Measurements from ENCODE around the gene NFS1.
A peak's percentile ranks its signal among the peaks of the same experiment; 100 is the strongest.
"Not testable (repeated sequence)": the region's sequence is repeated elsewhere in the genome, so short reads cannot be mapped to it uniquely, and the experiment has no call there.

Gene NFS1

DNA sequence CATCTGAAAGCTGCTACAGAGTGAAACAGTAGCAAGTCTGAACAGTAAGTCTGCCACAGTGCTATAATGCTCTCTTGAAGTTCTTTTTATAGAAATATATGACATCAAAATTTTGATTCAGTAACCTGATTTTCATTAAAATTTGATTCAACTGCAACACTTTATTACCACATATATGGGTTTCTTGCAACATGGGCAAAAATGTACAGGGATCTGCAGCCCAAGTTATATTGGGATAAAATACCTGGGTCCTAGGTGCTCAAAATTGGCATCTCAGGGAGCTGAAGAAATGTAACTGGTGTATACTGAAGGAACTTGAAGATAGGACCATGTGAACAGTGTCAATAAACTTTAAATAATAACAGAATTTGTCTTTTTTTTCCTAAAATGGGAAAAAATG lies 10.9 kb upstream of the NFS1 start:
- H3K27ac ChIP-seq, result no peak overlapping the region
- TF ChIP-seq, protein P1, sequence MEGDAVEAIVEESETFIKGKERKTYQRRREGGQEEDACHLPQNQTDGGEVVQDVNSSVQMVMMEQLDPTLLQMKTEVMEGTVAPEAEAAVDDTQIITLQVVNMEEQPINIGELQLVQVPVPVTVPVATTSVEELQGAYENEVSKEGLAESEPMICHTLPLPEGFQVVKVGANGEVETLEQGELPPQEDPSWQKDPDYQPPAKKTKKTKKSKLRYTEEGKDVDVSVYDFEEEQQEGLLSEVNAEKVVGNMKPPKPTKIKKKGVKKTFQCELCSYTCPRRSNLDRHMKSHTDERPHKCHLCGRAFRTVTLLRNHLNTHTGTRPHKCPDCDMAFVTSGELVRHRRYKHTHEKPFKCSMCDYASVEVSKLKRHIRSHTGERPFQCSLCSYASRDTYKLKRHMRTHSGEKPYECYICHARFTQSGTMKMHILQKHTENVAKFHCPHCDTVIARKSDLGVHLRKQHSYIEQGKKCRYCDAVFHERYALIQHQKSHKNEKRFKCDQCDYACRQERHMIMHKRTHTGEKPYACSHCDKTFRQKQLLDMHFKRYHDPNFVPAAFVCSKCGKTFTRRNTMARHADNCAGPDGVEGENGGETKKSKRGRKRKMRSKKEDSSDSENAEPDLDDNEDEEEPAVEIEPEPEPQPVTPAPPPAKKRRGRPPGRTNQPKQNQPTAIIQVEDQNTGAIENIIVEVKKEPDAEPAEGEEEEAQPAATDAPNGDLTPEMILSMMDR (conservative IDR thresholded peaks at IDR 0.05), result no peak

DNA sequence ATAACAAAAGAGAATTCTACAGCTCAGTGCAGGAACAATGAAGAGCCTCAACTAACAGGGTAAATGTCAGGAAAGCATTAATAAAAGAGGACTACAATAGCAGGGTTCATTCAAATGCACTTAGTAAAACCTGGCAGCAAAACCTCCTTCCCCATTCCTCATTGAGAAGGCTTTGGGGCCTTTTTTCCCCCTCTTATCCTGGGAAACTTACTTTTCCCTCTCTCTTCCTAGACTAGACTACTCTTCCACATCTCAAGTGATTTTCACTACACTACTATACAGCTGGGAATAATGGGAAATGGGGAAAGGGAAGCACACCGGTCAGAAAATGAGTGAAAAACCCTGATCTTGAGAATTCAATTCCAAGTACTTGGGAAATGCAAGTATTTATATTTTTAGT lies 10.1 kb upstream of the NFS1 start:
- H3K27ac ChIP-seq, result no peak overlapping the region
- TF ChIP-seq, protein P1 (conservative IDR thresholded peaks at IDR 0.05), result no peak

DNA sequence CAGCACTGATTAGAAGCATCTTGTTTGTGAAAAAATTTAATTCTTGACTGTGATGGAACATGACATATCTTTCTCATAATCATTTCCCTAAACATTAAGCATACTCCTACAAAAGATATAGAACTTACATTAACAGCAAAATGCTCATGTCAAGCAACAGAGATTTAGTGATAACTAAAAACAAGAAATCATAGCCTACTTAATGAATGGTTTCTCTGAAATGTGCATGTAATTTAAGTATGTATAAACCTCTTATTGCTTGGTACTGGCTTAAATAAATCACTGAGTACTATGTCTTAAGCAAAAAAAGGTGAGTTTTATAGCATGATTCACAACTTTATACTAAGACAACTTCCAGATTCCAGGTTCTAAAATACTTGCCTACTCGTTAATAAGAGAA lies 9.3 kb upstream of the NFS1 start:
- TF ChIP-seq, protein P1 (conservative IDR thresholded peaks at IDR 0.05), result no peak
- no peak overlapping the region for H3K27ac ChIP-seq

DNA sequence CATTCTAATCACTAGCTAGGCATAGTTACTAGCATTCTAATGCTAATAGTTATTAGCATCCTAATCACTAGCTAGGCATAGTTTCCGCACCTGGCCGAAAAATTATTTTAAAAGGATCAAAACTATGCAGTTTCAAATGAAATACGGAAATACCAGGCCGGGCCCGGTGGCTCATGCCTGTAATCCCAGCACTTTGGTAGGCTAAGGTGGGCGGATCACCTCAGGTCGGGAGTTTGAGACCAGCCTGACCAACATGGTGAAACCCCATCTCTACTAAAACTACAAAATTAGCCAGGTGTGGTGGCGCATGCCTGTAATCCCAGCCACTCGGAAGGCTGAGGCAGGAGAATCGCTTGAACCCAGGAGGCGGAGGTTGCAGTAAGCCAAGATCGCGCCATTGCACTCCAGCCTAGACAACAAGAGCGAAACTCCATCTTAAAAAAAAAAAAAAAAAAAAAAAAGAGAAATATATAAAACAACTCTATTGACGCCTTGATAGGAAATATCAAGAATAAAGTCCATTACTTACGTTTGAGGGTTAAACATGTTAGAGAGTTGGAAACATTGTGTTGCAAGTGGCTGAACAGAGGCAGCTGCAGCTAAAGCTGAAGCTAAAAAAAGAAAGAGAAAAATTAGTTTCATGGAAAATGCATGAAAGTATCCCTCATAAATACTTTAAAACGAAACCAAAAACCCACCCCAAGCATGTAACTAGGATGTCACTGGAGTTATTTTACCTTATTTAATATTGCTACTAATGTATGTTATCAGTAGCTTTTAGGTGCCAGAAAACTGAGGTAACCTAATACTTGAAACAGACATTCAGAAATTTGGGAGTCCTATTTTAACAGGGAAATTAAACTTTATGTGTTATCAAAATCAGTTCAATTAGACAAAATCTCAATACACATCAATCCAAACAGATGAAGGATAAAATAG lies 7.7 kb upstream of the NFS1 start:
- not testable (repeated sequence) for H3K27ac ChIP-seq

DNA sequence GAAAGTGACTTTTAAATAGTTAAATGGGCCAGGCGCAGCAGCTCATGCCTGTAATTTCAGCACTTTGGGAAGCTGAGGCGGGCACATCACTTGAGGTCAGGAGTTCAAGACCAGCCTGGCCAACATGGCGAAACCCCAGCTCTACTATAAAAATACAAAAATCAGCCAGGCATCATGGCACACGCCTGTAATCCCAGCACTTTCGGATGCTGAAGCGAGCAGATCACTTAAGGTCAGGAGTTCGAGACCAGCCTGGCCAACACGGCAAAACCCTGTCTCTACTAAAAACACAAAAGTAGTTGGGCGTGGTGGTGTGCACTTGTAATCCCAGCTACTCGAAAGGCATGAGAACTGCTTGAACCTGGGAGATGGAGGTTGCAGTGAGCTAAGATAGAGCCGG lies 6.7 kb upstream of the NFS1 start:
- H3K27ac ChIP-seq, result not testable (repeated sequence)

DNA sequence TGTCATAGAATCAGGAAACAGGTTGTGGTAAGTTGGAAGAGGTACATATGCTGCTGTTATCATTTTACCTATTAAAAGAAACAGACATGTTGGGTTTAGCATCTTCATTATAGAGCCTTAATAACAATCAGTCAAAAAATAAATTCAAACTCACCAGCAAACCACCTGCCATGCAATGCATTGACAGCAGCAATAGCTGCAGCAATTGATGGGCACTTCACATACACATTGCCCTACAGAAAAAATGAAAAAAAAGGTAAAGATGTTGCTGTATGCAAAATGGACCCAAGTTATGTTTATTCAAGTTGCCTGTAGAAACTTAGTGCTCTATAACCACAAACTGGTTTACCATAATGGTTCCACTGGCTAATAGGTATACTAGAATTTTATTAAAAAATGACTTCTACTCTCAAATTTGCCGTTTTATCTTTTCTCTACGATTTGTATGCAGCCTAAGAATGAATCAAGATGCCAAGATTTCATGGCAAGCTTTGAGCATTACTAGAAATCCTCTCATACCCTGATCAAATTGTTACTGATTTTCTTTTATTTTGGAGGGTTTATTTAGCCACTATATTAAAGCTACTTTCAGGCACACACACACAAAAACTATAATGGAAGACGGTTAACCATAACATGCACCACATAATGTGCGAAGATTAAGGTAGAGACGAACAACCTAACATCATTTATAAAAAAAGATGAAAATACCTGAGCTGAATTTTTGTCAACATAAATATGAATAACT lies 5.5 kb upstream of the NFS1 start:
- TF ChIP-seq, protein P1 (conservative IDR thresholded peaks at IDR 0.05), result no peak
- peak overlapping the region; percentile 97; the same call in 1 of the 2 replicates for H3K27ac ChIP-seq

DNA sequence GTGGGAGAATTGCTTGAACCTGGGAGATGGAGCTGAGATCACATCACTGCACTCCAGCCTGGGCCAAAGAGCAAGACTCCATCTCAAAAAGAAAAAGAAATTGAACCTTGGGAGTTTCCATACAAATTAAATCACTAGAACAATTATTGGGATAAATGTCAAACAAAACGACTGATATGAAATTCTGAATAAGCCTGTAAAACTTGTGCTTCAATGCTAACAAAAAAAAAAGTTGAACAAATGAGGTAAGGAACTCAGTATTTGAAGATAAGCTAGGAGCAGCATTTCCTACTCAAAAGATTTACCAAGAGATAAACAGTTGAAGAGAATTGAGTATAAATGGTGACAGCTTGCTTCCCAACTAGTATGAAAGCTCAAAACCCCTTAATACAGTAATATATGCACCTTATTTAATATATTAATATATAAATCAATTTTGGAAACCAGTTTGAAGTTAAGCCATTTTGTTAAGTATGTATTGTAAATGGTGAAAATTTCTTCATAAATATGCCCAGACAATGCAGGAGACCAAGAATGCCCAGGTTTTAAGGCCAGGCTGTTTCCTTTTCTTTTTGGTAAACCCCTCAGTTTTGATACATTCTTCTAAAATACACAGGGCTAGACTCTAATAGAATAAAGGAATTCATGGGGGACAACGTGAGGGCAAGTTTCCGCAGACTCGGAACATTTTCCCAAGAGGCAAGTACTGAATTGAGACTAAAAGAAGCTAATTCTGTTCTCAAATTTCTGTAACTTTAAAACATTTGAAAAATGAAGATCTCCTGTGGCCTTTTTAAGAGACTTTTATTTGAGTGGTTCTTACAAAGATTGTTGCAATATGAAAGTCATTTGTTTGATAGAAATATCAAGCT lies 3.9 kb upstream of the NFS1 start:
- H3K27ac ChIP-seq, result peak overlapping the region; percentile 97; the same call in 1 of the 2 replicates
- TF ChIP-seq, protein P1 (conservative IDR thresholded peaks at IDR 0.05), result no peak

All from VCaP (cell line).